PC-9 (cell line): ENCODE results near the gene NECTIN1. TPM values are rescaled to one million over a fixed set of nuclear protein-coding genes. Genes with fewer than 3 reads are reported as not detected.

Experiments
- BruUV-seq: library from RNA; stranded (reverse); fragments of 400-500 nt; replicated peaks from 2 replicates; lab custom pipeline; 2021; lab: Mats Ljungman, UMichigan
- CTCF ChIA-PET: fragments of 300-600 bp; sonication (Branson Sonifier 250); formaldehyde crosslinking; loops from one replicate; lab custom pipeline; 2022; ENCODE audit warnings: antibody characterized with exemption; lab: Charles Lee
- POLR2A ChIA-PET: fragments of 300-600 bp; sonication (Branson Sonifier 250); formaldehyde crosslinking; loops from one replicate; lab custom pipeline; 2022; ENCODE audit warnings: antibody characterized with exemption; ENCODE audit not compliant: unreplicated experiment; lab: Charles Lee
- DNase-seq, 2 experiments: peaks; one replicate each; pipeline versions ENCODE4 v3.0.0 to v3.0.0-alpha.2; 2015 to 2022; ENCODE audit warnings: mixed read lengths in 1 of 2
- H2AFZ ChIP-seq: fragments of 200-600 bp; sonication (generic); 2 replicates; pipeline ENCODE4 v1.8.1; 2017; ENCODE audit warnings: antibody characterized with exemption
- H3F3A ChIP-seq: fragments of 200-600 bp; sonication (generic); 2 replicates; pipeline ENCODE4 v1.8.1; 2017; ENCODE audit warnings: antibody characterized with exemption, mild to moderate bottlenecking, low read depth; ENCODE audit not compliant: insufficient read depth
- H3K27ac ChIP-seq: fragments of 200-600 bp; sonication (generic); 2 replicates; pipeline ENCODE4 v1.6.1; 2016; ENCODE audit warnings: mixed run types
- H3K27me3 ChIP-seq: fragments of 200-600 bp; sonication (generic); 2 replicates; pipeline ENCODE4 v1.6.1; 2016; ENCODE audit warnings: low read depth, mixed run types; ENCODE audit not compliant: insufficient read depth
- H3K36me3 ChIP-seq: fragments of 200-600 bp; sonication (generic); 2 replicates; pipeline ENCODE4 v1.6.1; 2016; ENCODE audit warnings: low read depth, mixed run types
- H3K4me1 ChIP-seq: fragments of 200-600 bp; sonication (generic); replicated peaks from 2 replicates; pipeline ENCODE4 v1.6.1; 2016; ENCODE audit warnings: mixed run types; ENCODE audit not compliant: insufficient read depth
- H3K4me2 ChIP-seq: fragments of 200-600 bp; sonication (generic); 2 replicates; pipeline ENCODE4 v1.6.1; 2017; ENCODE audit warnings: mixed run types
- H3K4me3 ChIP-seq: fragments of 200-600 bp; sonication (generic); 2 replicates; pipeline ENCODE4 v1.6.1; 2016; ENCODE audit warnings: mixed run types
- H3K79me2 ChIP-seq: fragments of 200-600 bp; sonication (generic); 2 replicates; pipeline ENCODE4 v1.6.1; 2017; ENCODE audit warnings: low read depth, mixed run types
- H3K9me2 ChIP-seq: fragments of 200-600 bp; sonication (generic); 2 replicates; pipeline ENCODE4 v1.8.1; 2017; ENCODE audit warnings: mild to moderate bottlenecking; ENCODE audit not compliant: insufficient read depth
- H3K9me3 ChIP-seq: fragments of 200-600 bp; sonication (generic); 2 replicates; pipeline ENCODE4 v1.8.1; 2016; ENCODE audit warnings: low read depth; ENCODE audit not compliant: insufficient read depth
- H4K20me1 ChIP-seq: fragments of 200-600 bp; sonication (generic); 2 replicates; pipeline ENCODE4 v1.8.1; 2017; ENCODE audit not compliant: insufficient read depth
- CTCF ChIP-seq: fragments of 200-600 bp; sonication (generic); conservative IDR thresholded peaks from 2 replicates; pipeline ENCODE4 v1.6.1; 2017; ENCODE audit warnings: mixed run types, antibody characterized with exemption, mild to moderate bottlenecking, moderate library complexity
- EZH2 ChIP-seq: fragments of 200-600 bp; sonication (generic); IDR thresholded peaks from 2 replicates; pipeline ENCODE4 v1.8.0; 2017; ENCODE audit warnings: antibody characterized with exemption, low read depth
- intact Hi-C: fragments of 100-400 bp; cut with micrococcal nuclease; formaldehyde crosslinking; loops from one replicate; pipeline ENCODE4 v1.10.0; 2022; ENCODE audit not compliant: unreplicated experiment
- total RNA-seq: library from RNA; stranded (reverse); gene quantifications from 2 replicates; pipeline ENCODE4 v1.2.3, GENCODE V29; 2021

The NECTIN1 gene
- total RNA-seq, 1 experiment from 2014 or later, result 17.6 TPM

GRCh38 chr11:119669487-119669886, 59.5 kb downstream of the NECTIN1 start:
- intact Hi-C loops, result no loop called here
- Histone ChIP-seq H3K27me3 (no peaks in the 10 kb centered on the region), H3F3A (0 out of 2 replicates have a peak, but pooled peaks cover 4% of the 10 kb centered on the region), H3K4me3 (no peak overlapping the region), H3K9me2 (no peaks in the 10 kb centered on the region), H3K36me3 (no peaks in the 10 kb centered on the region), H3K27ac (no peak overlapping the region), H4K20me1 (no peaks in the 10 kb centered on the region), H3K4me1 (no peaks in the 10 kb centered on the region), H3K79me2 (no peaks in the 10 kb centered on the region), H3K4me2 (no peak overlapping the region), H2AFZ (no peak overlapping the region), H3K9me3 (no peaks in the 10 kb centered on the region)
- BruUV-seq, result no TSS peak
- DNase-seq, result no peak
- TF ChIP-seq CTCF (no peak), EZH2 (no peak)
- POLR2A ChIA-PET, result no interaction called here
- CTCF ChIA-PET, result no interaction called here

- Histone ChIP-seq H2AFZ (no peak overlapping the region), H3K4me3 (no peak overlapping the region), H3K9me2 (no peaks in the 10 kb centered on the region), H4K20me1 (no peaks in the 10 kb centered on the region), H3K4me1 (no peaks in the 10 kb centered on the region), H3K27ac (no peak overlapping the region), H3F3A (0 out of 2 replicates have a peak, but pooled peaks cover 4% of the 10 kb centered on the region), H3K4me2 (no peak overlapping the region), H3K79me2 (no peaks in the 10 kb centered on the region), H3K36me3 (no peaks in the 10 kb centered on the region), H3K9me3 (no peaks in the 10 kb centered on the region), H3K27me3 (no peaks in the 10 kb centered on the region)
- BruUV-seq, result no TSS peak
- TF ChIP-seq EZH2 (no peak), CTCF (no peak)
- intact Hi-C loops, result no loop called here
- POLR2A ChIA-PET, result no interaction called here
- CTCF ChIA-PET, result interaction anchor here (0.7 kb wide), 1 partner anchor 50 kb away, joined by 3 read pairs; no protein-coding TSS in a partner anchor
- no peak for DNase-seq
Observed at GRCh38 chr11:119668676-119669075, 60.3 kb downstream of the NECTIN1 start.

GRCh38 chr11:119666463-119667131, 62.4 kb downstream of the NECTIN1 start:
- Histone ChIP-seq H3F3A (0 out of 2 replicates have a peak, but pooled peaks cover 4% of the 10 kb centered on the region), H3K27ac (no peak overlapping the region), H3K4me2 (no peak overlapping the region), H4K20me1 (no peaks in the 10 kb centered on the region), H3K4me1 (no peaks in the 10 kb centered on the region), H3K9me3 (no peaks in the 10 kb centered on the region), H3K27me3 (no peaks in the 10 kb centered on the region), H3K79me2 (no peaks in the 10 kb centered on the region), H3K9me2 (no peaks in the 10 kb centered on the region), H2AFZ (no peak overlapping the region), H3K36me3 (no peaks in the 10 kb centered on the region), H3K4me3 (no peak overlapping the region)
- BruUV-seq, result no TSS peak
- TF ChIP-seq CTCF (peak; percentile 98), EZH2 (no peak)
- DNase-seq, result peak; percentile 71 to 83
- intact Hi-C loops, result loop anchor here (1.0 to 2.0 kb wide), 4 partner anchors 63 to 503 kb away; partner anchors contain the start of gene NECTIN1
- CTCF ChIA-PET, result no interaction called here
- POLR2A ChIA-PET, result no interaction called here
